ENCODE data around the gene SBNO2. TPM values are rescaled to one million over a fixed set of nuclear protein-coding genes. Genes with fewer than 3 reads are reported as not detected.

The SBNO2 gene
- total and polyA plus RNA-seq, 2 donors (not counting 1 experiment from before 2014, with no cell fraction given): 42.8 to 83.3 TPM

- H3K9ac ChIP-seq (ENCODE audit: low read length): no peak overlapping the region
- peaks cover 15% of the 10 kb centered on the region for H3K79me2 ChIP-seq (ENCODE audit: control insufficient read depth, insufficient read depth, low read length)
- Mint-ChIP-seq H3K27me3 (no peaks in the 10 kb centered on the region), H3K4me3 (no peak overlapping the region), H3K4me1 (peaks cover 10% of the 10 kb centered on the region), H3K27ac (no peak overlapping the region), H3K9me3 (ENCODE audit: insufficient read depth) (no peaks in the 10 kb centered on the region)
- H3K4me1 ChIP-seq (ENCODE audit: control insufficient read depth in 2 of 2, insufficient read depth in 2 of 2, low read length in 2 of 2): peaks cover 6 to 23% of the 10 kb centered on the region in 2 donors
- peaks cover 0 to 48% of the 10 kb centered on the region in 2 experiments for H3K36me3 ChIP-seq (replicated peaks in 1 of 2; ENCODE audit: control extremely low read depth in 1 of 2, control insufficient read depth in 1 of 2, extremely low read depth in 1 of 2, insufficient read depth in 2 of 2, low read length in 1 of 2)
- WGBS (ENCODE audit: insufficient coverage): 97% methylated on average over 14 of the region's 18 CpGs
- H3K4me2 ChIP-seq (replicated peaks; ENCODE audit: low read depth, low read length, poor library complexity, severe bottlenecking): no peak overlapping the region
- no peaks in the 10 kb centered on the region for H3K9me3 ChIP-seq (ENCODE audit: control extremely low read depth in 1 of 3, control insufficient read depth in 2 of 3, insufficient read depth in 1 of 3, low read length in 2 of 3)
- ChIA-PET POLR2A (interaction anchor here (0.6 to 1.1 kb wide), 5 partner anchors 10 to 979 kb away, joined by 3 to 7 read pairs (median 5); no protein-coding TSS in a partner anchor), CTCF (interaction anchor here (0.8 to 3.9 kb wide), 6 partner anchors 10 to 158 kb away, joined by 4 to 62 read pairs (median 10); partner anchors contain the start of genes ATP5F1D, CBARP and CIRBP)
- no peaks in the 10 kb centered on the region for H3K27me3 ChIP-seq (replicated peaks in 1 of 4; ENCODE audit: control extremely low read depth in 1 of 4, control insufficient read depth in 3 of 4, insufficient read depth in 4 of 4, low read length in 3 of 4)
- H4K20me1 ChIP-seq (ENCODE audit: control insufficient read depth, insufficient read depth, low read length, poor library complexity, severe bottlenecking): peaks cover 42% of the 10 kb centered on the region
- no peak overlapping the region for H3K4me3 ChIP-seq (ENCODE audit: control extremely low read depth in 1 of 5, extremely low read depth in 1 of 5, insufficient read depth in 1 of 5, low read depth in 2 of 5, low read length in 4 of 5)
- ATAC-seq (ENCODE audit: low read depth): no peak
- TF ChIP-seq EZH2 (IDR thresholded peaks at IDR 0.05; ENCODE audit: borderline replicate concordance, insufficient read depth, low read depth, low read length, poor library complexity, severe bottlenecking): no peak
- TF ChIP-seq CTCF (IDR thresholded peaks at IDR 0.05): no peak
- intact Hi-C loops (cut with micrococcal nuclease): loop anchor here (2.0 to 5.0 kb wide), 2 partner anchors 21 to 81 kb away; no protein-coding TSS in a partner anchor
- no peak overlapping the region for H2AFZ ChIP-seq (ENCODE audit: insufficient read depth, low read depth, low read length, poor library complexity, severe bottlenecking)
- no peak overlapping the region for H3K27ac ChIP-seq (ENCODE audit: low read length in 2 of 2)
- DNase-seq: peak; percentile 42
Measured at GRCh38 chr19:1111641-1112267, 62.3 kb downstream of the SBNO2 start.
